Measurements from ENCODE around the gene TEX29. TPM values are rescaled to one million over a fixed set of nuclear protein-coding genes. Genes with fewer than 3 reads are reported as not detected.

The TEX29 gene
- total RNA-seq, 1 experiment from 2014 or later = 0.33 TPM

GRCh38 chr13:111393221-111393790, 72.9 kb downstream of the TEX29 start:
- Histone ChIP-seq H3K14ac (ENCODE audit: insufficient read depth, low read length) (no peak overlapping the region), H3K4me2 (ENCODE audit: insufficient read depth, insufficient read length, low read length) (no peak overlapping the region), H4K8ac (replicated peaks; ENCODE audit: insufficient read length, low read depth, low read length) (no peak overlapping the region), H2AK5ac (ENCODE audit: insufficient read length, low read length) (no peak overlapping the region), H3K79me1 (ENCODE audit: insufficient read depth, low read depth, low read length, poor library complexity, severe bottlenecking) (no peaks in the 10 kb centered on the region), H2BK12ac (ENCODE audit: insufficient read length, low read depth, low read length) (no peak overlapping the region), H3K18ac (ENCODE audit: insufficient read length, low read depth, low read length) (no peak overlapping the region), H3K23me2 (ENCODE audit: insufficient read length, low read depth, low read length, poor library complexity, severe bottlenecking) (no peaks in the 10 kb centered on the region), H3K9me3 (ENCODE audit: control insufficient read depth, low read depth, low read length) (no peaks in the 10 kb centered on the region), H4K5ac (ENCODE audit: insufficient read length, low read depth, low read length) (no peak overlapping the region), H4K91ac (ENCODE audit: insufficient read length, low read depth, low read length) (no peak overlapping the region), H2BK20ac (ENCODE audit: low read depth, low read length, poor library complexity, severe bottlenecking) (no peak overlapping the region), H3K4me1 (ENCODE audit: insufficient read depth, low read length) (no peaks in the 10 kb centered on the region), H2BK5ac (ENCODE audit: insufficient read length, low read length) (no peak overlapping the region), H3K23ac (ENCODE audit: insufficient read length, low read depth, low read length) (no peak overlapping the region), H2BK15ac (ENCODE audit: low read depth, low read length) (no peak overlapping the region), H3K79me2 (ENCODE audit: insufficient read depth, low read length) (no peaks in the 10 kb centered on the region), H2BK120ac (ENCODE audit: low read depth, low read length, poor library complexity, severe bottlenecking) (no peak overlapping the region), H3K27me3 (ENCODE audit: insufficient read depth, low read length) (no peaks in the 10 kb centered on the region), H2AFZ (ENCODE audit: low read length) (no peak overlapping the region), H3K9ac (ENCODE audit: extremely low read depth, insufficient read length, low read length) (no peak overlapping the region), H3K4ac (ENCODE audit: low read depth, low read length) (no peak overlapping the region), H3T11ph (ENCODE audit: low read length) (no peak overlapping the region), H3K56ac (ENCODE audit: insufficient read length, low read depth, low read length) (no peak overlapping the region), H3K27ac (ENCODE audit: insufficient read length, low read depth, low read length) (no peak overlapping the region), H4K20me1 (ENCODE audit: control insufficient read depth, insufficient read depth, insufficient read length) (no peaks in the 10 kb centered on the region)
- no peak overlapping the region for H3K27ac Mint-ChIP-seq
- no CpG with 5 or more reads among the region's 8 CpGs for WGBS (ENCODE audit: extremely low coverage, insufficient read length, low lambda C conversion rate)
- peaks cover 13% of the 10 kb centered on the region for H3K27me3 Mint-ChIP-seq (ENCODE audit: low read depth)
- no peaks in the 10 kb centered on the region for H3K4me1 Mint-ChIP-seq
- no peak overlapping the region for H3K4me3 Mint-ChIP-seq
- TF ChIP-seq, protein P1, sequence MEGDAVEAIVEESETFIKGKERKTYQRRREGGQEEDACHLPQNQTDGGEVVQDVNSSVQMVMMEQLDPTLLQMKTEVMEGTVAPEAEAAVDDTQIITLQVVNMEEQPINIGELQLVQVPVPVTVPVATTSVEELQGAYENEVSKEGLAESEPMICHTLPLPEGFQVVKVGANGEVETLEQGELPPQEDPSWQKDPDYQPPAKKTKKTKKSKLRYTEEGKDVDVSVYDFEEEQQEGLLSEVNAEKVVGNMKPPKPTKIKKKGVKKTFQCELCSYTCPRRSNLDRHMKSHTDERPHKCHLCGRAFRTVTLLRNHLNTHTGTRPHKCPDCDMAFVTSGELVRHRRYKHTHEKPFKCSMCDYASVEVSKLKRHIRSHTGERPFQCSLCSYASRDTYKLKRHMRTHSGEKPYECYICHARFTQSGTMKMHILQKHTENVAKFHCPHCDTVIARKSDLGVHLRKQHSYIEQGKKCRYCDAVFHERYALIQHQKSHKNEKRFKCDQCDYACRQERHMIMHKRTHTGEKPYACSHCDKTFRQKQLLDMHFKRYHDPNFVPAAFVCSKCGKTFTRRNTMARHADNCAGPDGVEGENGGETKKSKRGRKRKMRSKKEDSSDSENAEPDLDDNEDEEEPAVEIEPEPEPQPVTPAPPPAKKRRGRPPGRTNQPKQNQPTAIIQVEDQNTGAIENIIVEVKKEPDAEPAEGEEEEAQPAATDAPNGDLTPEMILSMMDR (conservative IDR thresholded peaks at IDR 0.05) = no peak
- peaks cover 2 to 5% of the 10 kb centered on the region in 2 experiments; a peak in 2 of 5 replicates for H3K9me3 Mint-ChIP-seq
- no peak for DNase-seq
- peaks cover 0 to 2% (median 0%) of the 10 kb centered on the region in 3 experiments; a peak in 4 of 7 replicates for H3K36me3 Mint-ChIP-seq (ENCODE audit: insufficient read depth in 1 of 3, low read depth in 3 of 3)

Other genes starting within 250 kb of the TEX29 start
- 50.9 and 51.9 TPM in 2 replicates for gene ARHGEF7, start 205.3 kb upstream of the TEX29 start, total RNA-seq (2021)